ENCODE measurements around the gene PTPRG. TPM values are rescaled to one million over a fixed set of nuclear protein-coding genes. Genes with fewer than 3 reads are reported as not detected.

Gene PTPRG
- total RNA-seq, 1 donor from 2014 or later, result 77.2 TPM

DNA sequence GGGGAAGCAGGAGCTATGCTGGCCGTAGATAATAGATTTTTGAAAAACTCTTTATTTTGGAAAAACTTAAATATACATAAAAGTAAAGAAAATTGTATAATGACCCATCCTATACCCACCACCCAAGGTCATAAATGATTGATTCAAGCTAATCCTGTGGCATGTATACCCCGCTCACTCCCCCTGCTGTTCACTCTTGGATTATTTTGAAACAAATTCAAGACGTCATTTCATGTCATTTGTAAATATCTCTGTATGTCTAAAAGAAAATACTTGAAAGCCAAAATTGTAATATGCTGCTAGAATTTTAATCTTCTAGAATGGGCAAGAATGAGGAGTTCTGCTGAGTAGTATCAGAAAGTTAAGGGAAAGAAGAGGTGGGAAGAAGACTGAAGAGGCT lies 570.2 kb downstream of the PTPRG start:
- TF ChIP-seq, protein P1, sequence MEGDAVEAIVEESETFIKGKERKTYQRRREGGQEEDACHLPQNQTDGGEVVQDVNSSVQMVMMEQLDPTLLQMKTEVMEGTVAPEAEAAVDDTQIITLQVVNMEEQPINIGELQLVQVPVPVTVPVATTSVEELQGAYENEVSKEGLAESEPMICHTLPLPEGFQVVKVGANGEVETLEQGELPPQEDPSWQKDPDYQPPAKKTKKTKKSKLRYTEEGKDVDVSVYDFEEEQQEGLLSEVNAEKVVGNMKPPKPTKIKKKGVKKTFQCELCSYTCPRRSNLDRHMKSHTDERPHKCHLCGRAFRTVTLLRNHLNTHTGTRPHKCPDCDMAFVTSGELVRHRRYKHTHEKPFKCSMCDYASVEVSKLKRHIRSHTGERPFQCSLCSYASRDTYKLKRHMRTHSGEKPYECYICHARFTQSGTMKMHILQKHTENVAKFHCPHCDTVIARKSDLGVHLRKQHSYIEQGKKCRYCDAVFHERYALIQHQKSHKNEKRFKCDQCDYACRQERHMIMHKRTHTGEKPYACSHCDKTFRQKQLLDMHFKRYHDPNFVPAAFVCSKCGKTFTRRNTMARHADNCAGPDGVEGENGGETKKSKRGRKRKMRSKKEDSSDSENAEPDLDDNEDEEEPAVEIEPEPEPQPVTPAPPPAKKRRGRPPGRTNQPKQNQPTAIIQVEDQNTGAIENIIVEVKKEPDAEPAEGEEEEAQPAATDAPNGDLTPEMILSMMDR (conservative IDR thresholded peaks at IDR 0.05), result peak; percentile 74
- no peak for DNase-seq (ENCODE audit: extremely low spot score, unreplicated experiment)
- Mint-ChIP-seq H3K9me3 (peaks cover 10% of the 10 kb centered on the region), H3K4me3 (no peak overlapping the region), H3K36me3 (peaks cover 18% of the 10 kb centered on the region), H3K27ac (no peak overlapping the region), H3K27me3 (no peaks in the 10 kb centered on the region), H3K4me1 (ENCODE audit: unreplicated experiment) (peaks cover 45% of the 10 kb centered on the region)

DNA sequence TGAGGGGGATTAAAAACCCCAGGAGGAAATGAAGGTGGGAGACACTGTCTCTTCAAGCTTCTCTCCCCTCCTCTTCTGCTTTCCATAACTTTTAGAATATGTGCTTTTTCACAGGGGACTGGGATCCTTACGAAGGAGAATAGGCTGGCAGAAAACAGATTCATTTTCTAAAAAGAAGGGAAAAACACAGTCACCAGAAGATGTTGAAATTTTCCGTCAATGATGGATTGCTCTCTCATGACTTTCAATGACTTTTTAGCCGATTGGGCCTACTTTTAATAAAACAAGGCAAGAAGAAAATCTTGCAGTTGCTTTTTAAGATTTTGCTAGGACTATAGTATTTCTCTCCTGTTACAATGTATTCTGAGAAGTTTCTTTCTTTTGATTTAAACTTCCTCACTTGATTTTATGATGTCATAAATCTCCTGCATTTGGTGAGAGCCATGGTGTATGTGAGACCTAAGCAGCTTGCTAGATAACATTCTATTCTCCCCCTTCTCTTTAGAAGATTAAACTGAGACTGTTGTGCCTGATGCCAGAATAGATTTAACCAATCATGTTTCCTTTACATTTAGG lies 570.7 kb downstream of the PTPRG start:
- H3K27me3 Mint-ChIP-seq, result no peaks in the 10 kb centered on the region
- H3K9me3 Mint-ChIP-seq, result peaks cover 10% of the 10 kb centered on the region
- peaks cover 45% of the 10 kb centered on the region for H3K4me1 Mint-ChIP-seq (ENCODE audit: unreplicated experiment)
- TF ChIP-seq, protein P1 (conservative IDR thresholded peaks at IDR 0.05), result no peak
- H3K4me3 Mint-ChIP-seq, result no peak overlapping the region
- H3K36me3 Mint-ChIP-seq, result peaks cover 21% of the 10 kb centered on the region
- DNase-seq (ENCODE audit: extremely low spot score, unreplicated experiment), result no peak
- H3K27ac Mint-ChIP-seq, result no peak overlapping the region

DNA sequence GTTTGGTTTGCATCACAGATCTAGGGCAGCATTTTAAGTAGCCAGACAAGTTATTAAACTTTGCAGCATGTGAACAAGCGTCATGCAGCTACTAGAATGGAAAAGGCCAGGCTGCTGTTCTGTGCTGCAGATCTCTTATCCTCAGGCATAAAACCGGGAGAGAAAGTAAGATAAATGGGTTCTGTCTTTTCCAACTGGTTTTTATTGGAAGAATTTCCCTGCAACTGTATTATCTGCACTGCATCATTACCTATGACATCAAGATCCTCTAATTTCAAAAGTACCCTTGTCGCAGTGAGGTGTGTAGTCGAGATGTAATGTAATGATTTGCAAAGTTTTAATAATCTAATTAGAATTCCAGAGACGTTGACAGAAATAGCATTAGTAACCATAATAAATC lies 571.6 kb downstream of the PTPRG start:
- DNase-seq (ENCODE audit: extremely low spot score, unreplicated experiment), result no peak
- H3K4me1 Mint-ChIP-seq (ENCODE audit: unreplicated experiment), result peaks cover 36% of the 10 kb centered on the region
- H3K27me3 Mint-ChIP-seq, result no peaks in the 10 kb centered on the region
- no peak overlapping the region for H3K27ac Mint-ChIP-seq
- TF ChIP-seq, protein P1 (conservative IDR thresholded peaks at IDR 0.05), result no peak
- H3K4me3 Mint-ChIP-seq, result no peak overlapping the region
- H3K9me3 Mint-ChIP-seq, result peaks cover 10% of the 10 kb centered on the region
- H3K36me3 Mint-ChIP-seq, result peaks cover 21% of the 10 kb centered on the region

DNA sequence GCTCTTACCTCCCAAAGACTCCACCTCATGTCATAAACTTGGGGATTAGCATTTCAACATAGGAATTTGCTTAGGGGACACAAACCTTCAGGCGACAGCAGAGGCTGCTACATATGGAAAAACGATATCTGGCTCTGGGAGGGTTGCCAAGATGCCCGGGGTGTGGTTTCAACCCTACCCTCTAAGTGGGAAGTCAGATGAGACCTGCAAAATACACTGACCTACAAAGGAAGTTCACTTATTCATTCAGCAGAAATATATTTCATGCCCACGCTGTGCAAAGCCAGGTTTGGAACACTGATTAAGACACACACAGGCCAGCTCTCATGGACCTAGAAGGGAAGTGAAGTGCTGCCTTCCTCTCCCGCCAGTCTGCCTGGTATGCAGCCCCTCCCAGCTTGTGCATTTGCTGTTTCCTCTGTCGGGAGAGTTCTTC lies 572.7 kb downstream of the PTPRG start:
- Mint-ChIP-seq H3K4me3 (no peak overlapping the region), H3K27me3 (no peaks in the 10 kb centered on the region), H3K9me3 (peaks cover 7% of the 10 kb centered on the region), H3K4me1 (ENCODE audit: unreplicated experiment) (peaks cover 33% of the 10 kb centered on the region), H3K27ac (no peak overlapping the region), H3K36me3 (peaks cover 17% of the 10 kb centered on the region)
- TF ChIP-seq, protein P1 (conservative IDR thresholded peaks at IDR 0.05), result no peak
- DNase-seq (ENCODE audit: extremely low spot score, unreplicated experiment), result no peak

DNA sequence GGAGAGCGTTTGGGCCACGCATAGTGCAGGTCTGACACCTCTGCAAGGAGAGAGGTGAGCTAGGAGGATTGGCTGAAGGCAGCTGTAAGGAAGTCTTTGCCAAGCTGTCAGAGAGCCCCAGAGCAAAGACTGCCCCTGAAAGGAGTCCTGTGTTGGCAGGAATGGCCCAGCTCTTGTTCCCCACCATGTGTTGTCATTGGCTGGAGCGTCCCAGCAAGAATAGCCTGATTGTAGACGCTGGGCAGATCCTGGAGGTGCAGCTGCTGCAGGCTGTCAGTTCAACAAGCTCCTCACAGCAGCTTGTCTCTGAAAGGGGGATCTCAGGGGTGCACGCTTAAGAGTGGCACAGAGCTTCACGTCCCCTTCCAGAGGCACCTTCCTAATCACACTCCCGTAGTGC lies 574.4 kb downstream of the PTPRG start:
- DNase-seq (ENCODE audit: extremely low spot score, unreplicated experiment), result no peak
- Mint-ChIP-seq H3K9me3 (peaks cover 4% of the 10 kb centered on the region), H3K4me3 (no peak overlapping the region), H3K4me1 (ENCODE audit: unreplicated experiment) (peaks cover 39% of the 10 kb centered on the region), H3K27ac (no peak overlapping the region), H3K27me3 (no peaks in the 10 kb centered on the region), H3K36me3 (peaks cover 25% of the 10 kb centered on the region)
- TF ChIP-seq, protein P1 (conservative IDR thresholded peaks at IDR 0.05), result no peak

All from type B pancreatic cell (in vitro differentiated cells).